A549 (cell line): ENCODE measurements around the gene TJP3. TPM values are rescaled to one million over a fixed set of nuclear protein-coding genes. Genes with fewer than 3 reads are reported as not detected.

Experiments
- ATAC-seq, 2 experiments: fragments of 200-7000 bp in 1 of 2; fragments of >200 bp in 1 of 2; cut with Nextera tagmentation in 1 of 2; cut with Tn5 transposase in 1 of 2; 3 replicates each; pipeline versions ENCODE4 v1.8.0 to v1.9.1; 2018 to 2020; ENCODE audit warnings: mild to moderate bottlenecking in 1 of 2, moderate library complexity in 1 of 2
- CTCF ChIA-PET: fragments of 300-600 bp; sonication (Branson Sonifier 250); formaldehyde crosslinking; extraction: SDS; loops from one replicate; lab custom pipeline; 2021; ENCODE audit warnings: antibody characterized with exemption, inconsistent platforms; lab: Yijun Ruan, JAX
- POLR2A ChIA-PET: fragments of 350-600 bp; formaldehyde crosslinking; extraction: SDS; loops from one replicate; lab custom pipeline; 2021; ENCODE audit warnings: antibody characterized with exemption, inconsistent platforms; lab: Yijun Ruan, JAX
- DNase-seq, 2 experiments: peaks; one replicate each; pipeline versions ENCODE4 v3.0.0 to v3.0.0-alpha.2; 2011 to 2016; ENCODE audit warnings: low read depth in 1 of 2, low spot score in 1 of 2
- FAIRE-seq: peaks from 2 replicates; lab custom pipeline; 2011; peaks lifted over from hg19 to GRCh38; lab: Jason Lieb, UNC
- H3K27ac ChIP-seq, 2 experiments: fragments of >200 bp; sonication (Bioruptor Twin); formaldehyde crosslinking; 3 replicates each; pipeline ENCODE4 v1.5.1; 2016 to 2017
- H3K4me1 ChIP-seq: fragments of >200 bp; sonication (Bioruptor Twin); formaldehyde crosslinking; 3 replicates; pipeline ENCODE4 v1.6.1; 2016
- H3K4me2 ChIP-seq: fragments of >200 bp; sonication (Bioruptor Twin); formaldehyde crosslinking; 3 replicates; pipeline ENCODE4 v1.6.1; 2016
- H3K4me3 ChIP-seq: fragments of >200 bp; sonication (Bioruptor Twin); formaldehyde crosslinking; 3 replicates; pipeline ENCODE4 v1.5.1; 2016
- H3K9me3 ChIP-seq: fragments of >200 bp; sonication (Bioruptor Twin); formaldehyde crosslinking; 3 replicates; pipeline ENCODE4 v1.6.1; 2016
- BHLHE40 ChIP-seq: IDR thresholded peaks from 2 replicates; pipeline ENCODE4 v1.6.1; 2012; ENCODE audit warnings: low read depth, low read length, inconsistent platforms
- CBX2 ChIP-seq: fragments of 200-600 bp; sonication (generic); IDR thresholded peaks from 2 replicates; pipeline ENCODE4 v1.6.1; 2016; ENCODE audit warnings: low read depth, mild to moderate bottlenecking, borderline replicate concordance
- CBX8 ChIP-seq: fragments of 200-600 bp; sonication (generic); IDR thresholded peaks from 2 replicates; pipeline ENCODE4 v1.6.1; 2016
- CEBPB ChIP-seq, 2 experiments: fragments of >200 bp in 1 of 2; sonication (Bioruptor Twin) in 1 of 2; formaldehyde crosslinking in 1 of 2; IDR thresholded peaks; 2 replicates each; pipeline ENCODE4 v1.6.1; 2012 to 2016
- CHD4 ChIP-seq: fragments of 200-600 bp; sonication (generic); IDR thresholded peaks from 2 replicates; pipeline ENCODE4 v1.6.1; 2016; ENCODE audit warnings: antibody characterized with exemption, mild to moderate bottlenecking, borderline replicate concordance
- EHF ChIP-seq: fragments of 250-450 bp; sonication (Bioruptor Pico); IDR thresholded peaks from 2 replicates; pipeline ENCODE4 v1.5.0; 2020; ENCODE audit warnings: mild to moderate bottlenecking
- ESRRA ChIP-seq: fragments of 150-350 bp; IDR thresholded peaks from 2 replicates; pipeline ENCODE4 v1.6.1; 2014; ENCODE audit warnings: mild to moderate bottlenecking, low read length, borderline replicate concordance
- FOXS1 ChIP-seq: fragments of 250-450 bp; sonication (Bioruptor Pico); IDR thresholded peaks from 2 replicates; pipeline ENCODE4 v1.5.0; 2020; ENCODE audit warnings: mild to moderate bottlenecking, moderate library complexity
- GATA3 ChIP-seq: IDR thresholded peaks from 2 replicates; pipeline ENCODE4 v1.6.1; 2012; ENCODE audit warnings: borderline replicate concordance
- HEYL ChIP-seq: fragments of 250-450 bp; sonication (Bioruptor Pico); IDR thresholded peaks from 2 replicates; pipeline ENCODE4 v1.8.0; 2021; ENCODE audit warnings: mild to moderate bottlenecking, moderate library complexity
- JUN ChIP-seq, 2 experiments: fragments of >200 bp; sonication (Bioruptor Twin); formaldehyde crosslinking; IDR thresholded peaks; 2 replicates in 1 of 2; 3 replicates in 1 of 2; pipeline ENCODE4 v1.6.1; 2016 to 2017
- MAFK ChIP-seq: fragments of 450-650 bp; IDR thresholded peaks from 2 replicates; pipeline ENCODE4 v1.6.1; 2014; ENCODE audit not compliant: partially characterized antibody
- NFE2L2 ChIP-seq: fragments of 150-350 bp; conservative IDR thresholded peaks from 2 replicates; pipeline ENCODE4 v1.6.1; 2014; ENCODE audit warnings: low read length
- RNF2 ChIP-seq: fragments of 200-600 bp; sonication (generic); IDR thresholded peaks from 2 replicates; pipeline ENCODE4 v1.6.1; 2016; ENCODE audit warnings: low read depth, mild to moderate bottlenecking, antibody characterized with exemption, moderate library complexity, borderline replicate concordance
- ZSCAN20 ChIP-seq: fragments of 250-450 bp; sonication (Bioruptor Pico); IDR thresholded peaks from 2 replicates; pipeline ENCODE4 v1.8.0; 2022; ENCODE audit warnings: mild to moderate bottlenecking, moderate library complexity
- WGBS: methylation state at CpG from one replicate; pipeline ENCODE4 v1.1.6; 2017; ENCODE audit errors: missing lambda C conversion rate; 5-methylcytosine and 5-hydroxymethylcytosine counted together
- polyA plus RNA-seq, 4 experiments: library from polyadenylated mRNA; depleted of rRNA in 3 of 4; stranded (reverse); fragments of >200 nt; fragmentation: RNase III in 1 of 4; extraction: RNeasy Plus Mini Kit Qiagen cat#74134 plus additional on column Dnase treatment in 1 of 4; gene quantifications; 2 replicates in 3 of 4; 3 replicates in 1 of 4; pipeline ENCODE4 v1.2.3, GENCODE V29; 2011 to 2017
- TF ChIP-seq, protein P1 (sequence below): fragments of 450-650 bp; IDR thresholded peaks from 2 replicates; pipeline ENCODE4 v1.6.1; 2014; ENCODE audit warnings: antibody characterized with exemption
- TF ChIP-seq, protein P2 (sequence below): fragments of >200 bp; sonication (Bioruptor Twin); formaldehyde crosslinking; IDR thresholded peaks from 3 replicates; pipeline ENCODE4 v1.5.1; 2016
- TF ChIP-seq, protein P3 (sequence below): IDR thresholded peaks from 2 replicates; pipeline ENCODE4 v1.6.1; 2012
- TF ChIP-seq, protein P4 (sequence below): fragments of >200 bp; sonication (Bioruptor Twin); formaldehyde crosslinking; IDR thresholded peaks from 3 replicates; pipeline ENCODE4 v1.6.1; 2016
- TF ChIP-seq, protein P5 (sequence below): fragments of 150-350 bp; IDR thresholded peaks from 2 replicates; pipeline ENCODE4 v1.6.1; 2014; ENCODE audit warnings: low read depth, mild to moderate bottlenecking, low read length
- TF ChIP-seq, protein P6 (sequence below): IDR thresholded peaks from 2 replicates; pipeline ENCODE4 v1.6.1; 2012; ENCODE audit warnings: low read depth, borderline replicate concordance

The TJP3 gene
- polyA plus RNA-seq, 2 of the 4 experiments (the other 2 are of a cell fraction) = 1.5 to 2.3 TPM

DNA sequence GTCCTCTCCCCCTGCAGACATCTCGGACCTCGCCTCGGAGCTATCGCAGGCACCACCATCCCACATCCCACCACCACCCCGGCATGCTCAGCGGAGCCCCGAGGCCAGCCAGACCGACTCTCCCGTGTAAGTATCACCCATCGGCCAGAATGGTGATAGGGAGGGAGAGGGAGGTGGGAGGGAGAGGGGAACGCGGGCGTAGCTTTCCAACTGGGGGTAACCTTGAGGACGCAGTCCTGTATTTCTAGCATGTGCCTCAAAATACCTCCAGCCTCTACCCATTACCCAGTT lies 26.1 kb downstream of the TJP3 start:
- ATAC-seq = no peak
- Histone ChIP-seq H3K4me2 (no peak overlapping the region), H3K4me3 (no peak overlapping the region), H3K27ac (no peak overlapping the region), H3K9me3 (no peaks in the 10 kb centered on the region), H3K4me1 (no peaks in the 10 kb centered on the region)
- DNase-seq = no peak
- ChIA-PET POLR2A (no interaction called here), CTCF (interaction anchor here (0.6 to 0.9 kb wide), 3 partner anchors 16 to 165 kb away, joined by 3 read pairs; no protein-coding TSS in a partner anchor)
- TF ChIP-seq FOXS1 (no peak), BHLHE40 (no peak), CHD4 (no peak), ESRRA (no peak)
- TF ChIP-seq, protein P1, sequence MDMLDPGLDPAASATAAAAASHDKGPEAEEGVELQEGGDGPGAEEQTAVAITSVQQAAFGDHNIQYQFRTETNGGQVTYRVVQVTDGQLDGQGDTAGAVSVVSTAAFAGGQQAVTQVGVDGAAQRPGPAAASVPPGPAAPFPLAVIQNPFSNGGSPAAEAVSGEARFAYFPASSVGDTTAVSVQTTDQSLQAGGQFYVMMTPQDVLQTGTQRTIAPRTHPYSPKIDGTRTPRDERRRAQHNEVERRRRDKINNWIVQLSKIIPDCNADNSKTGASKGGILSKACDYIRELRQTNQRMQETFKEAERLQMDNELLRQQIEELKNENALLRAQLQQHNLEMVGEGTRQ = no peak
- TF ChIP-seq, protein P2, sequence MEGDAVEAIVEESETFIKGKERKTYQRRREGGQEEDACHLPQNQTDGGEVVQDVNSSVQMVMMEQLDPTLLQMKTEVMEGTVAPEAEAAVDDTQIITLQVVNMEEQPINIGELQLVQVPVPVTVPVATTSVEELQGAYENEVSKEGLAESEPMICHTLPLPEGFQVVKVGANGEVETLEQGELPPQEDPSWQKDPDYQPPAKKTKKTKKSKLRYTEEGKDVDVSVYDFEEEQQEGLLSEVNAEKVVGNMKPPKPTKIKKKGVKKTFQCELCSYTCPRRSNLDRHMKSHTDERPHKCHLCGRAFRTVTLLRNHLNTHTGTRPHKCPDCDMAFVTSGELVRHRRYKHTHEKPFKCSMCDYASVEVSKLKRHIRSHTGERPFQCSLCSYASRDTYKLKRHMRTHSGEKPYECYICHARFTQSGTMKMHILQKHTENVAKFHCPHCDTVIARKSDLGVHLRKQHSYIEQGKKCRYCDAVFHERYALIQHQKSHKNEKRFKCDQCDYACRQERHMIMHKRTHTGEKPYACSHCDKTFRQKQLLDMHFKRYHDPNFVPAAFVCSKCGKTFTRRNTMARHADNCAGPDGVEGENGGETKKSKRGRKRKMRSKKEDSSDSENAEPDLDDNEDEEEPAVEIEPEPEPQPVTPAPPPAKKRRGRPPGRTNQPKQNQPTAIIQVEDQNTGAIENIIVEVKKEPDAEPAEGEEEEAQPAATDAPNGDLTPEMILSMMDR = no peak
- FAIRE-seq = no peak
- 95% methylated on average over 10 of the region's 14 CpGs for WGBS

DNA sequence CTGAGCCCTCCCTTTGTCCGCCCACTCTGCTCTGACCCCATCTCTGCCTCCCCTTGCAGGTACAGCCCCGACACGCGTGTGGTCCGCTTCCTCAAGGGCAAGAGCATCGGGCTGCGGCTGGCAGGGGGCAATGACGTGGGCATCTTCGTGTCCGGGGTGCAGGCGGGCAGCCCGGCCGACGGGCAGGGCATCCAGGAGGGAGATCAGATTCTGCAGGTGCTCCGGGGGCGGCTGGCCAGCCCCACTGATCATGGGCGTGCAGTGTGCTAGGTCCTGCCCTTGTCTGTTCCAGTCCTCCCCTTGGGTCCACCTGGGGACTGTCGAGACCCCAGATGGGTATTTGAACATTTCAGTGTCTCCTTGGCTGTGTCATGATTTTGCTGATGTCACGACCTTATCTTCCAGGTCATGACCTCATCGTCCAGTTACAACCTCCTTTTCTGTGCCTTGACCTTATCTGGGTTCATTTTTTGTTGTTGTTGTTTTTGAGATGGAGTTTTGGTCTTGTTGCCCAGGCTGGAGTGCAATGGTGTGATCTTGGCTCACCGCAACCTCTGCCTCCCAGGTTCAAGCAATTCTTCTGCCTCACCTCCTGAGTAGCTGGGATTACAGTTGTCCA lies 28.0 kb downstream of the TJP3 start:
- TF ChIP-seq RNF2 (no peak), CBX8 (no peak), HEYL (CRISPR knock-in tag) (no peak), MAFK (no peak), GATA3 (no peak)
- TF ChIP-seq, protein P3, sequence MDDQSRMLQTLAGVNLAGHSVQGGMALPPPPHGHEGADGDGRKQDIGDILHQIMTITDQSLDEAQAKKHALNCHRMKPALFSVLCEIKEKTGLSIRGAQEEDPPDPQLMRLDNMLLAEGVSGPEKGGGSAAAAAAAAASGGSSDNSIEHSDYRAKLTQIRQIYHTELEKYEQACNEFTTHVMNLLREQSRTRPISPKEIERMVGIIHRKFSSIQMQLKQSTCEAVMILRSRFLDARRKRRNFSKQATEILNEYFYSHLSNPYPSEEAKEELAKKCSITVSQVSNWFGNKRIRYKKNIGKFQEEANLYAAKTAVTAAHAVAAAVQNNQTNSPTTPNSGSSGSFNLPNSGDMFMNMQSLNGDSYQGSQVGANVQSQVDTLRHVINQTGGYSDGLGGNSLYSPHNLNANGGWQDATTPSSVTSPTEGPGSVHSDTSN = no peak
- Histone ChIP-seq H3K4me2 (no peak overlapping the region), H3K27ac (no peak overlapping the region), H3K4me1 (no peaks in the 10 kb centered on the region), H3K4me3 (no peak overlapping the region), H3K9me3 (no peaks in the 10 kb centered on the region)
- ChIA-PET POLR2A (no interaction called here), CTCF (no interaction called here)
- DNase-seq (no peak), FAIRE-seq (no peak), ATAC-seq (no peak)
- 77% methylated on average over 15 of the region's 21 CpGs for WGBS

DNA sequence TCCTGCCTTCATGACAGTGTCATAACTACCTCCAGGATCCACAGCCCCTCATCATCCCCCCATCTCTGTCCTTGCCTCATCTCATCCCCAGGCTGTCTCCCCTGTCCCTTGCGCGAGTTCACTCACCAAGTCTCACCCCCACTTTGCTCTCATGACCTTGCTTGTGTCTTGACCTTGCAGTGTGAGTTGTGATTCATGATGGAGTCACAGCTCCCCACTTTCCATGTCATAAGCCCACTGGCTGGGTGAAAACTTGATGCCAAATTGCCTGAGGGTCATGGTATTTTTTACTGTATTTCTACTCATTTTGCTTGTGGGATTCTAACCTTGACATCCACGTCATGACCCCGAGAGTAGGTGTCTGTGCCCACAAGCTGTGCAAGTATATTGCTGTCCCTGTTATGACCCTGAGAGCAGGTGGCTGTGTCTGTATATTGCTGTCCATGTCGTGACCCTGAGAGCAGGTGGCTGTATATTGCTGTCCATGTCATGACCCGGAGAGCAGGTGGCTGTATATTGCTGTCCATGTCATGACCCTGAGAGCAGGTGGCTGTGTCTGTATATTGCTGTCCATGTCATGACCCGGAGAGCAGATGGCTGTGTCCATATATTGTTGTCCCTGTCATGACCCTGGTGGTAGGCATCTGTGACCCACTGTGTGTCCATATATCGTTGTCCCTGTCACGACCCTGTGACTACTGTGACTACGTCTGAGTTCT lies 29.5 kb downstream of the TJP3 start:
- ChIA-PET POLR2A (interaction anchor here (0.5 kb wide), 1 partner anchor 267 kb away, joined by 7 read pairs; no protein-coding TSS in a partner anchor), CTCF (interaction anchor here (1.2 to 1.4 kb wide), 2 partner anchors 19 to 84 kb away, joined by 3 read pairs; no protein-coding TSS in a partner anchor)
- FAIRE-seq = no peak
- ATAC-seq = no peak
- Histone ChIP-seq H3K4me3 (no peak overlapping the region), H3K27ac (no peak overlapping the region), H3K4me2 (no peak overlapping the region), H3K9me3 (no peaks in the 10 kb centered on the region), H3K4me1 (no peaks in the 10 kb centered on the region)
- 77% methylated on average over 10 of the region's 10 CpGs for WGBS
- DNase-seq = no peak
- TF ChIP-seq, protein P2 = no peak
- TF ChIP-seq JUN (IDR thresholded peaks at IDR 0.05) (no peak), CHD4 (no peak), CEBPB (IDR thresholded peaks at IDR 0.05) (no peak), ZSCAN20 (no peak), CBX2 (no peak), NFE2L2 (no peak), ESRRA (no peak), EHF (CRISPR knock-in tag) (no peak)
- TF ChIP-seq, protein P4, sequence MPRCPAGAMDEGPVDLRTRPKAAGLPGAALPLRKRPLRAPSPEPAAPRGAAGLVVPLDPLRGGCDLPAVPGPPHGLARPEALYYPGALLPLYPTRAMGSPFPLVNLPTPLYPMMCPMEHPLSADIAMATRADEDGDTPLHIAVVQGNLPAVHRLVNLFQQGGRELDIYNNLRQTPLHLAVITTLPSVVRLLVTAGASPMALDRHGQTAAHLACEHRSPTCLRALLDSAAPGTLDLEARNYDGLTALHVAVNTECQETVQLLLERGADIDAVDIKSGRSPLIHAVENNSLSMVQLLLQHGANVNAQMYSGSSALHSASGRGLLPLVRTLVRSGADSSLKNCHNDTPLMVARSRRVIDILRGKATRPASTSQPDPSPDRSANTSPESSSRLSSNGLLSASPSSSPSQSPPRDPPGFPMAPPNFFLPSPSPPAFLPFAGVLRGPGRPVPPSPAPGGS = no peak
- TF ChIP-seq, protein P5, sequence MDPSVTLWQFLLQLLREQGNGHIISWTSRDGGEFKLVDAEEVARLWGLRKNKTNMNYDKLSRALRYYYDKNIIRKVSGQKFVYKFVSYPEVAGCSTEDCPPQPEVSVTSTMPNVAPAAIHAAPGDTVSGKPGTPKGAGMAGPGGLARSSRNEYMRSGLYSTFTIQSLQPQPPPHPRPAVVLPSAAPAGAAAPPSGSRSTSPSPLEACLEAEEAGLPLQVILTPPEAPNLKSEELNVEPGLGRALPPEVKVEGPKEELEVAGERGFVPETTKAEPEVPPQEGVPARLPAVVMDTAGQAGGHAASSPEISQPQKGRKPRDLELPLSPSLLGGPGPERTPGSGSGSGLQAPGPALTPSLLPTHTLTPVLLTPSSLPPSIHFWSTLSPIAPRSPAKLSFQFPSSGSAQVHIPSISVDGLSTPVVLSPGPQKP = no peak
- TF ChIP-seq, protein P6, sequence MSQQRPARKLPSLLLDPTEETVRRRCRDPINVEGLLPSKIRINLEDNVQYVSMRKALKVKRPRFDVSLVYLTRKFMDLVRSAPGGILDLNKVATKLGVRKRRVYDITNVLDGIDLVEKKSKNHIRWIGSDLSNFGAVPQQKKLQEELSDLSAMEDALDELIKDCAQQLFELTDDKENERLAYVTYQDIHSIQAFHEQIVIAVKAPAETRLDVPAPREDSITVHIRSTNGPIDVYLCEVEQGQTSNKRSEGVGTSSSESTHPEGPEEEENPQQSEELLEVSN = no peak
- TF ChIP-seq, protein P3 = no peak
